Activated CD4-positive, alpha-beta T cell treated with anti-CD3 and anti-CD28 coated beads for 4 hours (primary cell): Measurements from ENCODE around the gene PFKFB4.
"Not testable (repeated sequence)": the region's sequence is repeated elsewhere in the genome, so short reads cannot be mapped to it uniquely, and the experiment has no call there.

Experiments
- DNase-seq, 2 donors: peaks; one replicate each; pipeline ENCODE4 v3.0.0-alpha.2; 2020

PFKFB4 gene

GRCh38 chr3:48482822-48483221 lies 73.8 kb downstream of the PFKFB4 start:
- DNase-seq = not testable (repeated sequence)

- DNase-seq = not testable (repeated sequence)
These were observed 75.7 kb downstream of the PFKFB4 start for GRCh38 chr3:48480891-48481290.

- DNase-seq = peak; percentile 33 to 47
These were observed 77.7 kb downstream of the PFKFB4 start for GRCh38 chr3:48478626-48479555.

- no peak for DNase-seq
These were observed 78.6 kb downstream of the PFKFB4 start for GRCh38 chr3:48477959-48478520.

GRCh38 chr3:48476426-48477053 lies 80.1 kb downstream of the PFKFB4 start:
- no peak for DNase-seq

- DNase-seq = no peak
These were observed 81.4 kb downstream of the PFKFB4 start for GRCh38 chr3:48475188-48475587.

- DNase-seq = no peak
These were observed 82.0 kb downstream of the PFKFB4 start for GRCh38 chr3:48474619-48475018.

GRCh38 chr3:48474031-48474430 lies 82.6 kb downstream of the PFKFB4 start:
- not testable (repeated sequence) for DNase-seq

GRCh38 chr3:48473617-48473952 lies 83.0 kb downstream of the PFKFB4 start:
- no peak for DNase-seq

- peak; percentile 93 to 96 for DNase-seq
These were observed 83.5 kb downstream of the PFKFB4 start for GRCh38 chr3:48472923-48473616.

- DNase-seq = no peak
These were observed 84.0 kb downstream of the PFKFB4 start for GRCh38 chr3:48472673-48472922.

GRCh38 chr3:48470286-48470685 lies 86.3 kb downstream of the PFKFB4 start:
- DNase-seq = no peak

GRCh38 chr3:48469046-48469915 lies 87.3 kb downstream of the PFKFB4 start:
- no peak for DNase-seq

GRCh38 chr3:48468329-48468731 lies 88.3 kb downstream of the PFKFB4 start:
- no peak for DNase-seq
